GM23338 (cell line): ENCODE measurements around the gene ZC3H13. TPM values are rescaled to one million over a fixed set of nuclear protein-coding genes. Genes with fewer than 3 reads are reported as not detected.

ENCODE experiments used
- ATAC-seq: fragments of 200-7000 bp; cut with Tn5 transposase; 3 replicates; pipeline ENCODE4 v1.9.1; 2020
- DNase-seq: peaks from one replicate; pipeline ENCODE4 v3.0.0-alpha.2; 2015; ENCODE audit warnings: low spot score
- H2AFZ ChIP-seq: fragments of 200-600 bp; sonication (generic); 2 replicates; pipeline ENCODE4 v1.8.0; 2016; ENCODE audit warnings: antibody characterized with exemption, mild to moderate bottlenecking, moderate library complexity
- H3F3A ChIP-seq: fragments of 200-600 bp; sonication (generic); replicated peaks from 2 replicates; pipeline ENCODE4 v1.8.0; 2017; ENCODE audit warnings: antibody characterized with exemption, mixed run types, low read depth
- H3K27ac ChIP-seq: fragments of 200-600 bp; sonication (generic); 2 replicates; pipeline ENCODE4 v1.6.1; 2016; ENCODE audit warnings: low read depth
- H3K27me3 ChIP-seq: fragments of 200-600 bp; sonication (generic); 2 replicates; pipeline ENCODE4 v1.8.0; 2016; ENCODE audit warnings: mild to moderate bottlenecking, mixed run types, moderate library complexity; ENCODE audit not compliant: insufficient read depth
- H3K36me3 ChIP-seq: fragments of 200-600 bp; sonication (generic); 2 replicates; pipeline ENCODE4 v1.8.0; 2016; ENCODE audit warnings: mild to moderate bottlenecking; ENCODE audit not compliant: insufficient read depth
- H3K4me1 ChIP-seq: fragments of 200-600 bp; sonication (generic); 2 replicates; pipeline ENCODE4 v1.8.0; 2016; ENCODE audit warnings: mild to moderate bottlenecking, moderate library complexity; ENCODE audit not compliant: insufficient read depth
- H3K4me2 ChIP-seq: fragments of 200-600 bp; sonication (generic); 2 replicates; pipeline ENCODE4 v1.7.1; 2017; ENCODE audit warnings: mixed run types
- H3K4me3 ChIP-seq: fragments of 200-600 bp; sonication (generic); 2 replicates; pipeline ENCODE4 v1.6.1; 2016; ENCODE audit warnings: mixed run types
- H3K79me2 ChIP-seq: fragments of 200-600 bp; sonication (generic); replicated peaks from 2 replicates; pipeline ENCODE4 v1.8.0; 2017; ENCODE audit warnings: mild to moderate bottlenecking; ENCODE audit not compliant: insufficient read depth
- H3K9me2 ChIP-seq: fragments of 200-600 bp; sonication (generic); 2 replicates; pipeline ENCODE4 v1.8.0; 2017; ENCODE audit not compliant: insufficient read depth
- H4K20me1 ChIP-seq: fragments of 200-600 bp; sonication (generic); replicated peaks from 2 replicates; pipeline ENCODE4 v1.8.0; 2017; ENCODE audit warnings: mild to moderate bottlenecking; ENCODE audit not compliant: insufficient read depth
- H3K27ac Mint-ChIP-seq: 2 replicates; pipeline ENCODE4 v1.8.0; 2020; ENCODE audit warnings: inconsistent platforms, mild to moderate bottlenecking, moderate library complexity, mixed read lengths
- H3K27me3 Mint-ChIP-seq: 3 replicates; pipeline ENCODE4 v1.8.0; 2022; ENCODE audit warnings: low read depth, mild to moderate bottlenecking, moderate library complexity, mixed read lengths, inconsistent platforms; ENCODE audit not compliant: insufficient read depth, poor library complexity
- H3K36me3 Mint-ChIP-seq: 3 replicates; pipeline ENCODE4 v1.8.0; 2021; ENCODE audit warnings: low read depth, mild to moderate bottlenecking, inconsistent platforms, moderate library complexity, mixed read lengths
- H3K4me1 Mint-ChIP-seq: 3 replicates; pipeline ENCODE4 v1.8.0; 2020; ENCODE audit warnings: mild to moderate bottlenecking, inconsistent platforms, mixed read lengths
- H3K4me3 Mint-ChIP-seq: 3 replicates; pipeline ENCODE4 v1.8.0; 2021; ENCODE audit warnings: moderate library complexity, mild to moderate bottlenecking, inconsistent platforms, mixed read lengths
- H3K9me3 Mint-ChIP-seq: 3 replicates; pipeline ENCODE4 v1.8.0; 2020; ENCODE audit warnings: moderate library complexity, mild to moderate bottlenecking, inconsistent platforms, mixed read lengths
- CREB1 ChIP-seq: fragments of 250-450 bp; sonication (Bioruptor Pico); IDR thresholded peaks from 2 replicates; pipeline ENCODE4 v1.5.0; 2020; ENCODE audit warnings: low read depth, mild to moderate bottlenecking, moderate library complexity
- EZH2 ChIP-seq: fragments of 200-600 bp; sonication (generic); IDR thresholded peaks from one replicate; pipeline ENCODE4 v1.8.0; 2017; ENCODE audit warnings: antibody characterized with exemption, mild to moderate bottlenecking, low read depth; ENCODE audit not compliant: unreplicated experiment
- EZH2phosphoT487 ChIP-seq: fragments of 200-600 bp; sonication (generic); IDR thresholded peaks from one replicate; pipeline ENCODE4 v1.8.1; 2018; ENCODE audit warnings: antibody characterized with exemption; ENCODE audit not compliant: unreplicated experiment
- NANOG ChIP-seq: IDR thresholded peaks from 2 replicates; pipeline ENCODE4 v1.6.1; 2016; ENCODE audit warnings: antibody characterized with exemption, borderline replicate concordance
- POLR2AphosphoS5 ChIP-seq: IDR thresholded peaks from 2 replicates; pipeline ENCODE4 v1.6.1; 2016; ENCODE audit warnings: antibody characterized with exemption, low read depth
- STAT1 ChIP-seq: IDR thresholded peaks from one replicate; pipeline ENCODE4 v1.6.1; 2016; ENCODE audit warnings: antibody characterized with exemption; ENCODE audit not compliant: unreplicated experiment
- ZNF114 ChIP-seq: fragments of 250-450 bp; sonication (Bioruptor Pico); IDR thresholded peaks from 2 replicates; pipeline ENCODE4 v1.5.0; 2020; ENCODE audit warnings: mild to moderate bottlenecking, moderate library complexity
- ZNF331 ChIP-seq: fragments of 250-450 bp; sonication (Bioruptor Pico); IDR thresholded peaks from 2 replicates; pipeline ENCODE4 v1.5.0; 2020; ENCODE audit warnings: low read depth, mild to moderate bottlenecking, moderate library complexity
- polyA plus RNA-seq: library from polyadenylated mRNA; unstranded; fragments of >200 nt; fragmentation: Nextera tagmentation; extraction: Ambion mirVana; gene quantifications from 2 replicates; pipeline ENCODE4 v1.2.1, GENCODE V29; 2016
- total RNA-seq: library from RNA; depleted of rRNA; stranded (reverse); fragments of >200 nt; shearing (Covaris generic); gene quantifications from 2 replicates; pipeline ENCODE4 v1.2.3, GENCODE V29; 2014
- TF ChIP-seq, protein P1 (sequence below): IDR thresholded peaks from one replicate; pipeline ENCODE4 v1.6.1; 2018; ENCODE audit warnings: antibody characterized with exemption; ENCODE audit not compliant: unreplicated experiment
- TF ChIP-seq, protein P2 (sequence below): IDR thresholded peaks from 2 replicates; pipeline ENCODE4 v1.6.1; 2016; ENCODE audit warnings: antibody characterized with exemption
- TF ChIP-seq, protein P3 (sequence below), 2 experiments: fragments of 200-600 bp in 1 of 2; sonication (generic) in 1 of 2; conservative IDR thresholded peaks; 2 replicates each; pipeline versions ENCODE4 v1.5.1 to v1.6.1; 2016 to 2017; ENCODE audit warnings: antibody characterized with exemption in 2 of 2, low read depth in 2 of 2, mild to moderate bottlenecking in 2 of 2, moderate library complexity in 1 of 2
- TF ChIP-seq, protein P4 (sequence below): fragments of 250-450 bp; sonication (Bioruptor Pico); IDR thresholded peaks from 2 replicates; pipeline ENCODE4 v1.5.0; 2020; ENCODE audit warnings: mild to moderate bottlenecking, moderate library complexity

ZC3H13 gene
- total and polyA plus RNA-seq, 2 experiments from 2014 or later = 39.6 to 125 TPM

DNA sequence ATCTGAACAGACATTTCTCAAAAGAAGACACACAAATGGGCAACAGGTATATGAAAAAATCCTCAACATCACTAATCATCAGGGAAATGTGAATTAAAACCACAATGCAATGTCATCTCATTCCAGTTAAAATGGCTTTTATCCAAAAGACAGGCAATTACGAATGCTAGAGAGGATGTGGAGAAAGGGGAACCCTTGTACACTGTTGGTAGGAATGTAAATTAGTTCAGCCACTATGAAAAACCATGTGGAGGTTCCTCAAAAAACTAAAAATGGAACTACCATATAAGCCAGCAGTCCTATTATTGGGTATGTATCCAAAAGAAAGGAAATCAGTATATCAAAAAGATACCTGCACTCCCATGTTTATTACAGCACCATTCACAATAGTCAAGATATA is 24.7 kb upstream of the ZC3H13 start (continued):
- TF ChIP-seq, protein P1, sequence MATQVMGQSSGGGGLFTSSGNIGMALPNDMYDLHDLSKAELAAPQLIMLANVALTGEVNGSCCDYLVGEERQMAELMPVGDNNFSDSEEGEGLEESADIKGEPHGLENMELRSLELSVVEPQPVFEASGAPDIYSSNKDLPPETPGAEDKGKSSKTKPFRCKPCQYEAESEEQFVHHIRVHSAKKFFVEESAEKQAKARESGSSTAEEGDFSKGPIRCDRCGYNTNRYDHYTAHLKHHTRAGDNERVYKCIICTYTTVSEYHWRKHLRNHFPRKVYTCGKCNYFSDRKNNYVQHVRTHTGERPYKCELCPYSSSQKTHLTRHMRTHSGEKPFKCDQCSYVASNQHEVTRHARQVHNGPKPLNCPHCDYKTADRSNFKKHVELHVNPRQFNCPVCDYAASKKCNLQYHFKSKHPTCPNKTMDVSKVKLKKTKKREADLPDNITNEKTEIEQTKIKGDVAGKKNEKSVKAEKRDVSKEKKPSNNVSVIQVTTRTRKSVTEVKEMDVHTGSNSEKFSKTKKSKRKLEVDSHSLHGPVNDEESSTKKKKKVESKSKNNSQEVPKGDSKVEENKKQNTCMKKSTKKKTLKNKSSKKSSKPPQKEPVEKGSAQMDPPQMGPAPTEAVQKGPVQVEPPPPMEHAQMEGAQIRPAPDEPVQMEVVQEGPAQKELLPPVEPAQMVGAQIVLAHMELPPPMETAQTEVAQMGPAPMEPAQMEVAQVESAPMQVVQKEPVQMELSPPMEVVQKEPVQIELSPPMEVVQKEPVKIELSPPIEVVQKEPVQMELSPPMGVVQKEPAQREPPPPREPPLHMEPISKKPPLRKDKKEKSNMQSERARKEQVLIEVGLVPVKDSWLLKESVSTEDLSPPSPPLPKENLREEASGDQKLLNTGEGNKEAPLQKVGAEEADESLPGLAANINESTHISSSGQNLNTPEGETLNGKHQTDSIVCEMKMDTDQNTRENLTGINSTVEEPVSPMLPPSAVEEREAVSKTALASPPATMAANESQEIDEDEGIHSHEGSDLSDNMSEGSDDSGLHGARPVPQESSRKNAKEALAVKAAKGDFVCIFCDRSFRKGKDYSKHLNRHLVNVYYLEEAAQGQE = no peak
- TF ChIP-seq EZH2phosphoT487 (no peak), NANOG (no peak), ZNF114 (CRISPR knock-in tag) (no peak), ZNF331 (CRISPR knock-in tag) (no peak), POLR2AphosphoS5 (no peak)
- TF ChIP-seq, protein P2, sequence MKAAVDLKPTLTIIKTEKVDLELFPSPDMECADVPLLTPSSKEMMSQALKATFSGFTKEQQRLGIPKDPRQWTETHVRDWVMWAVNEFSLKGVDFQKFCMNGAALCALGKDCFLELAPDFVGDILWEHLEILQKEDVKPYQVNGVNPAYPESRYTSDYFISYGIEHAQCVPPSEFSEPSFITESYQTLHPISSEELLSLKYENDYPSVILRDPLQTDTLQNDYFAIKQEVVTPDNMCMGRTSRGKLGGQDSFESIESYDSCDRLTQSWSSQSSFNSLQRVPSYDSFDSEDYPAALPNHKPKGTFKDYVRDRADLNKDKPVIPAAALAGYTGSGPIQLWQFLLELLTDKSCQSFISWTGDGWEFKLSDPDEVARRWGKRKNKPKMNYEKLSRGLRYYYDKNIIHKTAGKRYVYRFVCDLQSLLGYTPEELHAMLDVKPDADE = no peak
- TF ChIP-seq, protein P3, sequence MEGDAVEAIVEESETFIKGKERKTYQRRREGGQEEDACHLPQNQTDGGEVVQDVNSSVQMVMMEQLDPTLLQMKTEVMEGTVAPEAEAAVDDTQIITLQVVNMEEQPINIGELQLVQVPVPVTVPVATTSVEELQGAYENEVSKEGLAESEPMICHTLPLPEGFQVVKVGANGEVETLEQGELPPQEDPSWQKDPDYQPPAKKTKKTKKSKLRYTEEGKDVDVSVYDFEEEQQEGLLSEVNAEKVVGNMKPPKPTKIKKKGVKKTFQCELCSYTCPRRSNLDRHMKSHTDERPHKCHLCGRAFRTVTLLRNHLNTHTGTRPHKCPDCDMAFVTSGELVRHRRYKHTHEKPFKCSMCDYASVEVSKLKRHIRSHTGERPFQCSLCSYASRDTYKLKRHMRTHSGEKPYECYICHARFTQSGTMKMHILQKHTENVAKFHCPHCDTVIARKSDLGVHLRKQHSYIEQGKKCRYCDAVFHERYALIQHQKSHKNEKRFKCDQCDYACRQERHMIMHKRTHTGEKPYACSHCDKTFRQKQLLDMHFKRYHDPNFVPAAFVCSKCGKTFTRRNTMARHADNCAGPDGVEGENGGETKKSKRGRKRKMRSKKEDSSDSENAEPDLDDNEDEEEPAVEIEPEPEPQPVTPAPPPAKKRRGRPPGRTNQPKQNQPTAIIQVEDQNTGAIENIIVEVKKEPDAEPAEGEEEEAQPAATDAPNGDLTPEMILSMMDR (conservative IDR thresholded peaks at IDR 0.05; ENCODE audit: low read depth in 2 of 2) = no peak

DNA sequence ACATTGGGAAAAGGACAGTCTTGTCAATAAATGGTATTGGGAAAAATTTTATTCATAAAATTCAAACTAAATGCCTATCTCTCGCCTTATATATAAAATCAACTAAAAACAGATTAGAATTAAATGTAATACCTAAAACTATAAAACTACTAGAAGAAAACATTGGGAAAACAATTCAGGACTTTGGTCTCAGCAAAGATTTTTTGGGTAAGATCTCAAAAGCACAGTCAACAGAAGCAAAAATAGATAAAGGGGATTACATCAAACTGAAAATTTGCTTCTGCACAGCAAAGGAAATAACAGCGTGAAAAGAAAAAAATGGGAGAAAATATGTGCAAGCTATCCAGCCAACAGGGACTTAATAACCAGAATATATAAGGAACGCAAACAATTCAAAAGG is 24.3 kb upstream of the ZC3H13 start:
- no peak for DNase-seq
- H3K4me3 ChIP-seq = no peak overlapping the region
- H3F3A ChIP-seq = no peaks in the 10 kb centered on the region
- no peak overlapping the region for H3K4me3 Mint-ChIP-seq
- no peaks in the 10 kb centered on the region for H3K4me1 ChIP-seq
- no peak for ATAC-seq
- no peaks in the 10 kb centered on the region for H3K27me3 ChIP-seq
- H3K36me3 Mint-ChIP-seq = peaks cover 2% of the 10 kb centered on the region; the same call in 1 of the 3 replicates
- H3K79me2 ChIP-seq = no peaks in the 10 kb centered on the region
- no peak overlapping the region for H3K27ac ChIP-seq
- no peaks in the 10 kb centered on the region for H3K36me3 ChIP-seq
- H4K20me1 ChIP-seq = no peaks in the 10 kb centered on the region
- peaks cover 6% of the 10 kb centered on the region; the same call in 2 of the 3 replicates for H3K9me3 Mint-ChIP-seq
- H2AFZ ChIP-seq = no peak overlapping the region
- H3K27me3 Mint-ChIP-seq = no peaks in the 10 kb centered on the region
- no peaks in the 10 kb centered on the region for H3K4me1 Mint-ChIP-seq
- H3K9me2 ChIP-seq = 0 out of 2 replicates have a peak, but pooled peaks cover 3% of the 10 kb centered on the region
- H3K4me2 ChIP-seq = no peak overlapping the region
- H3K27ac Mint-ChIP-seq = no peak overlapping the region
- TF ChIP-seq NANOG (no peak), POLR2AphosphoS5 (no peak), EZH2 (no peak), ZNF114 (CRISPR knock-in tag) (no peak), CREB1 (CRISPR knock-in tag) (no peak), STAT1 (no peak)
- TF ChIP-seq, protein P4, sequence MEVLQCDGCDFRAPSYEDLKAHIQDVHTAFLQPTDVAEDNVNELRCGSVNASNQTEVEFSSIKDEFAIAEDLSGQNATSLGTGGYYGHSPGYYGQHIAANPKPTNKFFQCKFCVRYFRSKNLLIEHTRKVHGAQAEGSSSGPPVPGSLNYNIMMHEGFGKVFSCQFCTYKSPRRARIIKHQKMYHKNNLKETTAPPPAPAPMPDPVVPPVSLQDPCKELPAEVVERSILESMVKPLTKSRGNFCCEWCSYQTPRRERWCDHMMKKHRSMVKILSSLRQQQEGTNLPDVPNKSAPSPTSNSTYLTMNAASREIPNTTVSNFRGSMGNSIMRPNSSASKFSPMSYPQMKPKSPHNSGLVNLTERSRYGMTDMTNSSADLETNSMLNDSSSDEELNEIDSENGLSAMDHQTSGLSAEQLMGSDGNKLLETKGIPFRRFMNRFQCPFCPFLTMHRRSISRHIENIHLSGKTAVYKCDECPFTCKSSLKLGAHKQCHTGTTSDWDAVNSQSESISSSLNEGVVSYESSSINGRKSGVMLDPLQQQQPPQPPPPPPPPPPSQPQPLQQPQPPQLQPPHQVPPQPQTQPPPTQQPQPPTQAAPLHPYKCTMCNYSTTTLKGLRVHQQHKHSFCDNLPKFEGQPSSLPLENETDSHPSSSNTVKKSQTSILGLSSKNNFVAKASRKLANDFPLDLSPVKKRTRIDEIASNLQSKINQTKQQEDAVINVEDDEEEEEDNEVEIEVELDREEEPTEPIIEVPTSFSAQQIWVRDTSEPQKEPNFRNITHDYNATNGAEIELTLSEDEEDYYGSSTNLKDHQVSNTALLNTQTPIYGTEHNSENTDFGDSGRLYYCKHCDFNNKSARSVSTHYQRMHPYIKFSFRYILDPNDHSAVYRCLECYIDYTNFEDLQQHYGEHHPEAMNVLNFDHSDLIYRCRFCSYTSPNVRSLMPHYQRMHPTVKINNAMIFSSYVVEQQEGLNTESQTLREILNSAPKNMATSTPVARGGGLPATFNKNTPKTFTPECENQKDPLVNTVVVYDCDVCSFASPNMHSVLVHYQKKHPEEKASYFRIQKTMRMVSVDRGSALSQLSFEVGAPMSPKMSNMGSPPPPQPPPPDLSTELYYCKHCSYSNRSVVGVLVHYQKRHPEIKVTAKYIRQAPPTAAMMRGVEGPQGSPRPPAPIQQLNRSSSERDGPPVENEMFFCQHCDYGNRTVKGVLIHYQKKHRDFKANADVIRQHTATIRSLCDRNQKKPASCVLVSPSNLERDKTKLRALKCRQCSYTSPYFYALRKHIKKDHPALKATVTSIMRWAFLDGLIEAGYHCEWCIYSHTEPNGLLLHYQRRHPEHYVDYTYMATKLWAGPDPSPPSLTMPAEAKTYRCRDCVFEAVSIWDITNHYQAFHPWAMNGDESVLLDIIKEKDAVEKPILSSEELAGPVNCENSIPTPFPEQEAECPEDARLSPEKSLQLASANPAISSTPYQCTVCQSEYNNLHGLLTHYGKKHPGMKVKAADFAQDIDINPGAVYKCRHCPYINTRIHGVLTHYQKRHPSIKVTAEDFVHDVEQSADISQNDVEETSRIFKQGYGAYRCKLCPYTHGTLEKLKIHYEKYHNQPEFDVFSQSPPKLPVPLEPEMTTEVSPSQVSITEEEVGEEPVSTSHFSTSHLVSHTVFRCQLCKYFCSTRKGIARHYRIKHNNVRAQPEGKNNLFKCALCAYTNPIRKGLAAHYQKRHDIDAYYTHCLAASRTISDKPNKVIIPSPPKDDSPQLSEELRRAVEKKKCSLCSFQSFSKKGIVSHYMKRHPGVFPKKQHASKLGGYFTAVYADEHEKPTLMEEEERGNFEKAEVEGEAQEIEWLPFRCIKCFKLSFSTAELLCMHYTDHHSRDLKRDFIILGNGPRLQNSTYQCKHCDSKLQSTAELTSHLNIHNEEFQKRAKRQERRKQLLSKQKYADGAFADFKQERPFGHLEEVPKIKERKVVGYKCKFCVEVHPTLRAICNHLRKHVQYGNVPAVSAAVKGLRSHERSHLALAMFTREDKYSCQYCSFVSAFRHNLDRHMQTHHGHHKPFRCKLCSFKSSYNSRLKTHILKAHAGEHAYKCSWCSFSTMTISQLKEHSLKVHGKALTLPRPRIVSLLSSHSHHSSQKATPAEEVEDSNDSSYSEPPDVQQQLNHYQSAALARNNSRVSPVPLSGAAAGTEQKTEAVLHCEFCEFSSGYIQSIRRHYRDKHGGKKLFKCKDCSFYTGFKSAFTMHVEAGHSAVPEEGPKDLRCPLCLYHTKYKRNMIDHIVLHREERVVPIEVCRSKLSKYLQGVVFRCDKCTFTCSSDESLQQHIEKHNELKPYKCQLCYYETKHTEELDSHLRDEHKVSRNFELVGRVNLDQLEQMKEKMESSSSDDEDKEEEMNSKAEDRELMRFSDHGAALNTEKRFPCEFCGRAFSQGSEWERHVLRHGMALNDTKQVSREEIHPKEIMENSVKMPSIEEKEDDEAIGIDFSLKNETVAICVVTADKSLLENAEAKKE (CRISPR knock-in tag) = no peak
